K562 (cell line): ENCODE data around the gene STOML3. TPM values are rescaled to one million over a fixed set of nuclear protein-coding genes. Genes with fewer than 3 reads are reported as not detected.

Experiments
- ARID3A ChIP-seq: IDR thresholded peaks from 2 replicates; pipeline ENCODE4 v1.6.1; 2012; ENCODE audit warnings: low read depth, low read length, improper control_type of control experiment, borderline replicate concordance
- CHD2 ChIP-seq: IDR thresholded peaks from 2 replicates; pipeline ENCODE4 v1.6.1; 2011; ENCODE audit warnings: low read depth, low read length
- CREB3L1 ChIP-seq: fragments of 450-650 bp; IDR thresholded peaks from 2 replicates; pipeline ENCODE4 v1.6.1; 2014; ENCODE audit warnings: low read depth, mild to moderate bottlenecking, moderate library complexity, borderline replicate concordance
- ELF2 ChIP-seq: fragments of 250-450 bp; sonication (Bioruptor Pico); IDR thresholded peaks from 2 replicates; pipeline ENCODE4 v1.5.0; 2021; ENCODE audit warnings: mild to moderate bottlenecking
- GTF3C2 ChIP-seq: IDR thresholded peaks from 3 replicates; pipeline ENCODE4 v1.6.1; 2011; ENCODE audit warnings: borderline replicate concordance, mild to moderate bottlenecking, moderate library complexity; ENCODE audit not compliant: insufficient read length; ENCODE audit errors: extremely low read depth
- L3MBTL2 ChIP-seq: fragments of 450-650 bp; IDR thresholded peaks from 2 replicates; pipeline ENCODE4 v1.6.1; 2016; ENCODE audit warnings: mild to moderate bottlenecking, moderate library complexity
- MTF1 ChIP-seq: fragments of 250-450 bp; sonication (Bioruptor Pico); IDR thresholded peaks from 2 replicates; pipeline ENCODE4 v1.9.0; 2021; ENCODE audit warnings: moderate library complexity, mild to moderate bottlenecking, inconsistent platforms, borderline replicate concordance
- SIN3A ChIP-seq, 2 experiments: fragments of 150-350 bp in 1 of 2; IDR thresholded peaks; 2 replicates each; pipeline ENCODE4 v1.6.1; 2011 to 2016; ENCODE audit warnings: borderline replicate concordance in 2 of 2, low read depth in 2 of 2, low read length in 2 of 2, mild to moderate bottlenecking in 2 of 2, moderate library complexity in 2 of 2; ENCODE audit not compliant: control insufficient read depth in 1 of 2
- TAL1 ChIP-seq: fragments of 450-650 bp; IDR thresholded peaks from 2 replicates; pipeline ENCODE4 v1.6.1; 2016; ENCODE audit warnings: mild to moderate bottlenecking
- TBP ChIP-seq: optimal IDR thresholded peaks from 2 replicates; pipeline ENCODE3; 2011; ENCODE audit warnings: low read depth, low read length, improper control_type of control experiment
- THRB ChIP-seq: fragments of 450-650 bp; formaldehyde crosslinking; conservative IDR thresholded peaks from 2 replicates; pipeline ENCODE4 v1.4.0; 2022; ENCODE audit warnings: mild to moderate bottlenecking, missing genetic modification characterization
- TRIM24 ChIP-seq, 2 experiments: fragments of 450-650 bp; IDR thresholded peaks; 2 replicates each; pipeline ENCODE4 v1.6.1; 2016
- ZBTB33 ChIP-seq: sonication (generic); formaldehyde crosslinking; IDR thresholded peaks from 2 replicates; pipeline ENCODE4 v1.8.1; 2023; ENCODE audit warnings: mild to moderate bottlenecking, missing genetic modification reagents
- ZBTB7A ChIP-seq: IDR thresholded peaks from 2 replicates; pipeline ENCODE4 v1.6.1; 2011; ENCODE audit warnings: low read depth, mild to moderate bottlenecking, low read length, moderate library complexity, borderline replicate concordance; ENCODE audit not compliant: control insufficient read depth
- ZNF140 ChIP-seq: fragments of 250-450 bp; sonication (Bioruptor Pico); IDR thresholded peaks from 2 replicates; pipeline ENCODE4 v1.8.0; 2021; ENCODE audit warnings: moderate library complexity, mild to moderate bottlenecking, inconsistent platforms
- ZNF23 ChIP-seq: fragments of 250-450 bp; sonication (Bioruptor Pico); IDR thresholded peaks from 2 replicates; pipeline ENCODE4 v1.4.0; 2020; ENCODE audit warnings: mild to moderate bottlenecking
- ZNF263 ChIP-seq: sonication (generic); formaldehyde crosslinking; IDR thresholded peaks from 2 replicates; pipeline ENCODE4 v1.8.0; 2022; ENCODE audit warnings: mild to moderate bottlenecking, missing genetic modification reagents, borderline replicate concordance
- ZZZ3 ChIP-seq: fragments of 450-650 bp; IDR thresholded peaks from 2 replicates; pipeline ENCODE4 v1.6.1; 2016; ENCODE audit warnings: antibody characterized with exemption, mild to moderate bottlenecking, moderate library complexity
- polyA plus RNA-seq, 8 experiments: library from polyadenylated mRNA; depleted of rRNA in 4 of 8; stranded (reverse) in 5 of 8; unstranded in 3 of 8; fragments of >200 nt; fragmentation: Nextera tagmentation in 2 of 8; fragmentation: Illumina TruSeq in 1 of 8; extraction: Ambion mirVana in 2 of 8; extraction: Trizol in 1 of 8; gene quantifications; 2 replicates each; pipeline versions ENCODE4 v1.2.1 to v1.2.3, GENCODE V29; 2011 to 2014; ENCODE audit warnings: inconsistent platforms in 1 of 8, missing spikeins in 1 of 8
- total RNA-seq, 7 experiments: library from RNA; depleted of rRNA in 6 of 7; stranded (reverse); fragments of >200 nt in 6 of 7; fragmentation: Illumina TruSeq in 2 of 7; extraction: Trizol in 2 of 7; gene quantifications; 2 replicates each; pipeline versions ENCODE4 v1.2.1 to v1.2.3, GENCODE V29; 2011 to 2021; ENCODE audit warnings: low replicate concordance in 1 of 7

STOML3 gene
- total and polyA plus RNA-seq, 9 of the 15 experiments (the other 6 are each of a cell fraction or from before 2014, with no cell fraction given), result 0.04 TPM; not detected in 8

GRCh38 chr13:39037880-39038568 is 47.4 kb upstream of the STOML3 start, which contains the start of the genes NHLRC3 and PROSER1 (continued):
- peak; percentile 44; the same call in 1 of the 2 replicates for TF ChIP-seq ARID3A
- TF ChIP-seq ZBTB7A, result peak; percentile 63
- TF ChIP-seq TRIM24 (IDR thresholded peaks at IDR 0.05), result no peak
- TF ChIP-seq L3MBTL2, result peak; percentile 95
- peak; percentile 83 for TF ChIP-seq ZNF263 (CRISPR knock-in tag)
- TF ChIP-seq SIN3A (IDR thresholded peaks at IDR 0.05; ENCODE audit: borderline replicate concordance in 2 of 2, control insufficient read depth in 1 of 2, low read depth in 2 of 2, low read length in 2 of 2), result peak in 1 of 2 experiments; percentile 54; a peak in 1 of 4 replicates
- no peak for TF ChIP-seq CHD2
- no peak for TF ChIP-seq ZZZ3
- peak; percentile 29; the same call in 1 of the 2 replicates for TF ChIP-seq TAL1
- TF ChIP-seq ELF2 (CRISPR knock-in tag), result peak; percentile 75
- TF ChIP-seq ZNF140 (CRISPR knock-in tag), result no peak
- TF ChIP-seq GTF3C2, result no peak
- no peak for TF ChIP-seq ZNF23 (CRISPR knock-in tag)
- no peak for TF ChIP-seq THRB (CRISPR knock-in tag)
- no peak for TF ChIP-seq ZBTB33 (CRISPR knock-in tag)
- TF ChIP-seq MTF1, result no peak
- peak; percentile 86 for TF ChIP-seq TBP
- peak; percentile 25; the same call in 1 of the 2 replicates for TF ChIP-seq CREB3L1
